Amniotic epithelial cell (primary cell): ENCODE measurements around the gene XPR1.
"Not testable (repeated sequence)": the region's sequence is repeated elsewhere in the genome, so short reads cannot be mapped to it uniquely, and the experiment has no call there.

ENCODE experiments used
- DNase-seq: peaks from one replicate; pipeline ENCODE4 v3.0.0-alpha.2; 2010; ENCODE audit warnings: low read depth

The XPR1 gene

DNA sequence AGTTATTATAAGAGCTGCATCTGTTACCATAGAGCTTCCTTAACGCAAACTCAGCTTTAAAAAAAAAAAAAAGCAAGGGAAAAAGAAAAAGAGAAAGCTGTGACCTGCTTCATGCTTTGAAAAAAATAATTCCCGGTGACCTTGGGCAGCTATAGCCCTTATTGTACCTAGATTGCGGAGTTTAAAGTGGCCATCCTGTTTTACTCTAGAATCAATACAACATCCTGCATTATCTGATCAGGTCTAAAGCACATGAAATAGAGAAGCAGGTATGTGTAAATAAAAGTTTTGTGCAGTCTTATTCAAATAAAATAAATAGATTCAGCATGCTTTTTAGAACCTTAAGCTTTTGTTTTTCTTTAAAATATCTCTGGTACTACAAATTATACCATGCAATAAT lies 154.1 kb downstream of the XPR1 start:
- DNase-seq, result no peak

DNA sequence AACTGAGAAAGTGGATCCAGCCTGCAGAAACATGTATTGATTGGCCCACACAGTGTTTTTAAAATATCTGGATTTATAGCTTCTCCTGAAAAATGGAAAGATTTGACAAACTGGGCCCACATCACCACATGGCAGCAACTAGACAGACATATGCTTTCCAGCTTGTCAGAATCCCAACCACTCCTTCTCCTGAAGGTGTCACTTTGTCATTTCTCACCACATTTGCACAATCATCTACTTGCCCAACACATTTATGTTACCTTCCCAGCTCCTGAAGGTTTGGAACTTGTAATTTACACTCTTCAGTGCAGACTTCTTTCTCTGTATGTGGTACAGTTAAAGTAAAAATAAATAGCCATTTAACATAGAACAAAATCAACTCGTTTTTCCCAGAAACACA lies 154.8 kb downstream of the XPR1 start:
- DNase-seq, result no peak

DNA sequence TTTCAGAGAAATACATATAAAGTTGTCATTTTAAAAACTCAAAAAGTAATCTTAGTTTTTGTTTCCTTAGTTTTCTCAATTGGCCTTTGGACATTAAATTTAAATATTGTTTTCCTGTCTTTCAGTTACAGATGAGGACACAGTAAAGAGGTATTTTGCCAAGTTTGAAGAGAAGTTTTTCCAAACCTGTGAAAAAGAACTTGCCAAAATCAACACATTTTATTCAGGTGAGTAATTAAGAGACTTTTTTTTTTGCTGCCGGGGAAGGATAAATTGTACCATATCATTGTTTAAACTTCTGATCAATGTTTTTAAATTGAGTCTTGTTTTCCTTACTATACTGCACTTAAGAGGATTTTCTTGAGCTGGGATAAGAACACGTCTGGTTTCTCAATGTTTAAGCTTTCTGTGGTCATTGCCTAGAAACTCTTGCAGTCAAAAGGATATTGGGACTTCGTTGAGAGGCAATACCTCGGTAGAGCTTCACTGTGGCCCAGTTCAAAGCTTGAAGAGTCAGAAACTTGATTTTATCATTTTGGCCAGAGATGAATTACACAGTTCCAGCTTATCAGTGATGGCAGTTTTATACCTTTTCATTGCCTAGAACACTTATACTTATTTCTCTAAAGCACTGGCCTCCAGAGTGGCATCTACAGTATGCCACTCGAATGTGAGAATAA lies 155.9 kb downstream of the XPR1 start:
- no peak for DNase-seq

DNA sequence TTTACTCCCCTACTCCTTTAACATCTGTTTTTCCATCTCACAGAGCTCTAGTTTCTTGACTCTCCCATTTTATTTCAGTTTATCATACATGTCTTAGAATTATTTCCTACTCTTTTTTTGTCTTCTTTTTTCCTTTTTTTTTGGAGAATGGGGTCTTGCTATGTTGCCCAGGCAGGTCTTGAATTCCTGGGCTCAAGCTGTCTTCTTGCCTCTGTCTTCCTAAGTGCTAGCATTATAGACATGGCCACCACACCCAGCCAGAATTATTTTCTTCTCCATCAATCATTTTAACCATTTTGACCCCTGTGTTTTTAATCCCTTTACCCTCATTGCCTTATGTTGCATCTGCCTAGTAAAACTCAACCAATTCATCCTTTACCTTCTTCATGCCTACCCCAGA lies 157.6 kb downstream of the XPR1 start:
- no peak for DNase-seq

DNA sequence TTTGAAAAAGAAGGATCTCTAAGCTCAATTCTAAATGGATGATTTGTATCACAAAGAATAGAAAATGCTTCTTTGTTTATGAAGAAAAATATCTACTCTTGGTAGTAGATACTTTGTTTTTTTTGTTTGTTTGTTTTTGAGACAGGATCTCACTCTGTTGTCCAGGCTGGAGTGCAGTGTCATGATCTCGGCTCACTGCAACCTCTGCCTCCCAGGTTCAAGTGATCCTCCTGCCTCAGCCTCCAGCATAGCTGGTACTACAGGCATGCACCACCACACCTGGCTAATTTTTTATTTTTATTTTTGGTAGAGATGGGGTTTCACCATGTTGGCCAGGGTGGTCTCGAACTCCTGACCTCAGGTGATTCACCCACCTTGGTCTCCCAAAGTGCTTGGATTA lies 159.3 kb downstream of the XPR1 start:
- DNase-seq, result not testable (repeated sequence)

DNA sequence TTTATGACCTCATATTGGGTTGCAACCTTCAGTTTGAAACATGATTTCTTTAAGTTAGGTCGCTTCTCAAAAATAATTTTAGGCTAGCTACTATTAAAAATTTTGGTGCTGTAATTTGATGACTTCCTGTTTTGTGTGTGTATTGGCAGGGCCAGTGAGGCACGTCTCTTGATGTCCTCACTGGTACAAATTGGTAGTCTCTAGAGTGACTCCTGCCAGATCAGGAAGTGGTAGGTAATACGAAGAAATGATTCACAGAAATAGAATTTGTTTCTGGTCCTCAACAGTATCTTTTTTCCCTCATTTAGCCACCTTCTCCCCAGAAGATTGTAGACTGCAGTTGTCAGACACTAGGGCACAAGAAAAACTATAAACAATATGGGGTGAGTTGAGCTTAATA lies 160.0 kb downstream of the XPR1 start:
- peak; percentile 3 for DNase-seq

DNA sequence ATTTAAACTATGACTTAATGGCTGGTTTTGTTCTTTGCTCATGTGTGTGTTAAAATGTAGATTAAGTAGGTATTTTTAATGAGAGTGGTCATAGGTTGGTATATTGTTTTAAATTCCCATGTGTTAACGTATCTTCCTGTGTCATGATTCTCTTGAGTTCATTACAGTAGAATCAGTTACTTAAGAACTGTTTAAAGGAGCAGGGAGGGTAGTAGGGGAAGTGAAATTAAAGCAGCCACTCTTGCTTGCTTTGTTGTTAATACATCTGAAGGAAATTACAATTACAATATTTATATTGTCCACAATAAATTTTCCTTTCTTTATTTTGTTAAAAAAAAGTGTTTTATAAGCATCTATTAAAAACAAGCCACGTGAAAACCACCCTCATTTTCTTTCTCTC lies 161.6 kb downstream of the XPR1 start:
- no peak for DNase-seq

DNA sequence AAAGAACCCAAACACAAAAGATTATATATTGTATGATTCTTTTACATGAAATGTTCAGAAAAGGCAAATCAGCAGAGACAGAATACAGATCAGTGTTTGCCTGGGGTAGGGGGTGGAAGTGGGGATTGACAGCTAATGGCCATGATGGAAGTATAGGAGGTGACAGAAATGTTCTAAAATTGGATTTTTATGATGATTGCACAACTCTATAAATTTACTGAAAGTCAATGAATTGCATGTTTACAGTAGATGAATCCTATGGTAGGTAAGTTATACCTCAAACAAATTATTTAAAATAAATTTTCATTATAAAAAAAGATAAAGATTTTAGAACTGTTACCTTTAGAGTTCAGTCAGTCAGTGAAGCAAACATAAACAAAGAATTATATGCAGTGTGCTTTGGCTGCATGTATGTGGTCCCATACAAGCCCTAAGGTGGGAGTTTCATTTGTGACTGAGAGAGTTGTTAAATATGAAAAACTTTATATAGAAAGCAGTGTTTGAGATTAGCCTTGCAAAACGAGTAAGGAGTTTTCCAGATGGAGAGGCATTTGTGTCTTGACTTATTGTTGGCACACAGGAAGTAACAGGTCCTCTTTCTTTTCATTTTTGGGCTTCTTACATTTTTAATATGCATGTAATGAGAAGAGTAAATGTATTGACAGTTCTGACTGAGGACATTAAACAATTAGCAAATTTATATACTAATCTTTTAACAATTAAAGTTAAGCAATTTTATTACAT lies 165.2 kb downstream of the XPR1 start:
- DNase-seq, result no peak

DNA sequence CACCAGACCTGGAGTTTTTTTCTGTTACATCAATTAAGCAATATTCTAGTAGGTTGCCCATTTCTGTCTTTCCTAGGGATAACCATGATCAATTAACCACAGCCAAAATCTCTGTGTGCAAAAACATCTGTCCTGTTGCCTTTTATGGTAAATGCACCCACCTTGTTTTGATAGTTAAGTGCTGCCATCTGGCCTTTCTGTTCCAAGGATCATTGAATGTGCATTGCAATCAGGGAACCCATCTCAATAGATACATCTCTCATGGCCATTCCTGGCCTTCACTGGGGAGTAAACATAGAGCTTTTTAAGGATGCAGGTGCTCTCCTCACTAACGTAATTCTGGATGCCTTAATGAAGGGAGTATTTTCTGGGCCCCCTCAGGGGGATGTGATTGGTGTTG lies 169.1 kb downstream of the XPR1 start:
- no peak for DNase-seq

DNA sequence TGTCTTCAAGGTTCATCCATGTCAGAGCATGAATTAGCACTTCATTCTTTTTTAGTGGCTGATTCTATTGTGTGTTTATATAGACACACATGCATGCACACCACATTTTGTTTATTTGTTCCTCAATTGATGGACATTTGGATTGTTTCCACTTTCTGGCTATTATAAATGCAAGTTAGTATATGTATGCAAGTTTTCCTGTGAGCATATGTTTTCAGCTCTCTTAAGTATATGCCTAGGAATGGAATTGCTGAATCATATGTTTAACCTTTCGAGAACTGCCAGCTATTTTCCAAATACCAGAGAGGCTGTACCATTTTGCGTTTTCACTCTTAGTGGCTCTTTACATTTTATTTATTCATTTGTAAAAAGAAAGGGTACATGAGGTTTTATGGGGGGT lies 171.0 kb downstream of the XPR1 start:
- no peak for DNase-seq

DNA sequence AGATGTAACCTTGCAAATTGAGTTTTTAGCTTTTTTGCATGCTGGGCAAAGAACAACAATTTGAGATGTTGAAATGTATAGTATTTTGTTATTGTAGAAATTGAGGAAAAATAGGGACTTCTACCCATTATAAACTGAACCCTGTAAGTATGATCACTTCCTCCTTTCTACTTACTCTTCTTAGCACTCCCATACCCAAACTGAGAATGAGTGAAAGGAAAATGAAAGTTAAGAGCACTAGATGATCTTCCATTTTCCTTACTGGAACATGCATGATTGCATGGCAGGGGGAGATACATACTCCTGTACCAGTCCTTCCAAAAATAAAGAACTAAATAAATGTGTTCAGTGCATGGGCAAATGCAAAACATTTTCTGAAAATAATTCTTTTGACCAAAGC lies 173.5 kb downstream of the XPR1 start:
- no peak for DNase-seq

DNA sequence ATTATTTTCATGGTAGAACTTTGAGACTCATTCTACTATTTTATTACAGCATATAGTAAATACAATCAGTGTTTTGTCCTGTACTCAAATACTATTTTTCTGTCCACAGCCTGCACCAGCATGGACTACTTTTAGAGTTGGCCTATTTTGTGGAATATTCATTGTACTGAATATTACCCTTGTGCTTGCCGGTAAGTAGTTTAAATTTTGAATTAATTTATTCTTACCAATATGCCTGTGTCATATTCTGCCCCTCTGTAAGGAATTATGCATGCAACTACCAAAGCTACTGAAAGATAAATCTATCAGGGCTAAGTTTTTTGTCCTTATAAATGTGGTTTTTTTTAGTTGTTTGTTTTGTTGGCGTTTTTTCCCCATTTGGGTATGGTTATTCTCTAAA lies 179.5 kb downstream of the XPR1 start:
- DNase-seq, result no peak

DNA sequence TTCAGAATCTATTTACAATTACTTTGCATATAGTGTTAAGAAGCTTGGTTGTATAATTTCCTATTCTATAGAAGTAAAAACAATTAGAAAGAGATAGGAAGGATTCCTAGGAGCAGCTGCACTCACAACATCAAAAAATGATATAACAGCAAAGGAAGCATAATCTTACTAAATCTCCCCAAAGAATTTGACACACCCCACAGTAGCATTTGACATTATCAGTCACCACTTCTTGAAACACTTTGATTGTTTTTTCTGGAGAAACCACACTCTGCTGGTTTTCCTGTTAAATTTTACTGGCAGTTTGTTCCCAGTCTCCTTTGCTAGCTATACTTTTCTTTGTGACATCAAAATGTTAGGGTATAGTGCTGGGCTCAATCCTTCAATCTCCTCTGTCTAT lies 180.1 kb downstream of the XPR1 start:
- DNase-seq, result no peak

DNA sequence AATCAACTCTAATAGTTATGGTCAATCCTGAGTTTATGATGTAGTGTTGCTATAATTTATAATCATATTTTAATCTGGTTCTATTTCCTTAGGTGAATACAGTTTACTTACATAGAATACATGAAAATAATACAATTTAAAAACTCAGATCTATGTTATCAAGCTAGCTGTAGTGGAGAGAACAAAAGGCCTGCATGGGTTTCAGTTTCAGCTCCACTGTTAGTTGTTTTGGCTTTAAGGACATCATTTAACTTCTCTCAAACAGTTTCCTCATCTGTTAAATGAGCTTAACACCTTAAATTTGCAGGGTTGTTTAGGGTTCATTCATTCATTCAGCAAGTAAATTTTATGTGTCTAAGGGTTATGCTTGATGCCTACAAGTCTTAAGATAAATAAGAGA lies 182.4 kb downstream of the XPR1 start:
- DNase-seq, result no peak

DNA sequence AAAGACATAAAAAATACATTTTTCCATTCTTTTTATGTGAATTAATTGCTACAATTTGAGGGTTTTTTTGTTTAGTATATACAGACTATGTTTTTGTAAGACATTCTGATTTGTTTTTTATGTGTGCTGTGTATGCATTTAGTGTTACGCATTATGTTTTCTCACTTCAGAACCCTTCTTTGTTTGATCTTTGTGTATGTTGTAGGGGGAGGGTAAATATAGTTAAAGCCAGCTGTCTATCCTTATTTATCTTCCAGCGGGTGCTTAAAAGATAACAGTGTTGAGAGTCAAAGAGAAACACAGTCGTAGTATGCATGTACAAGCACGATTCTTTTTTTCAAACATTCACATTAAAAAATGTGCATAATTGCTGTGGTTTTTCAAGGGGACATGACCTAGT lies 183.4 kb downstream of the XPR1 start:
- DNase-seq, result peak; percentile 6

DNA sequence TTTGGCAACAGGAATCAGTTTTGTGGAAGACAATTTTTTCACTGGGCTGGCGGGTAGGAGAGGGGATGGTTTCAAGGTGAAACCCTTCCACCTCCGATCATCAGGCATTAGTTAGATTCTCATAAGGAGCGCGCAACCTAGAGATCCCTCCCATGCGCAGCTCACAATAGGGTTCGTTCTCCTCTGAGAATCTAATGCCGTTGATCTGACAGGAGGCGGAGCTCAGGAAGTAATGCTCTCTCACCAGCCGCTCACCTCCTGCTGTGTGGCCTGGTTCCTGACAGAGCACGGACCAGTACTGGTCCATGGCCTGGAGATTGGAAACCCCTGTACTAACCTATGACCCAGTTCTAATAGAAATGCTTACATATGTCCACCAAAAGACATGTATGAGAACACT lies 184.3 kb downstream of the XPR1 start:
- no peak for DNase-seq

DNA sequence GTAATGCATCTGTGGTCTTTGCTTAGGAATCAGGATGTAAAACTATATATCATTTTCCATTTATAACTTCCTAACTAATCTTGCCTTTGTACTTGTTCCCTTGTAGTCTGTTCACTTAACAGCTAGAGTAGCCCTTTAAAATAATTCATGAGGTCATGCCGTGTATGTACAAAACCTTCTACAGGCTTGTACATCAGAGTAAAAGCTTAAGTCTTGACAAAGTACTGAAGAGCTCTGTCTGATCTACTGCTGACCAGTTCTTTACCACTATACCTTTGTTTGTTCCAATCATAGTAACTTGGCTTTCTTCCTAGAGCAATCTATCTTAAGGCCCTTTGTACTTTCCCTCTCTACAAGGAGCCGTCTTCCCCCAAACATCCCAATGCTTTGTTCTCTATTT lies 190.1 kb downstream of the XPR1 start:
- DNase-seq, result no peak

DNA sequence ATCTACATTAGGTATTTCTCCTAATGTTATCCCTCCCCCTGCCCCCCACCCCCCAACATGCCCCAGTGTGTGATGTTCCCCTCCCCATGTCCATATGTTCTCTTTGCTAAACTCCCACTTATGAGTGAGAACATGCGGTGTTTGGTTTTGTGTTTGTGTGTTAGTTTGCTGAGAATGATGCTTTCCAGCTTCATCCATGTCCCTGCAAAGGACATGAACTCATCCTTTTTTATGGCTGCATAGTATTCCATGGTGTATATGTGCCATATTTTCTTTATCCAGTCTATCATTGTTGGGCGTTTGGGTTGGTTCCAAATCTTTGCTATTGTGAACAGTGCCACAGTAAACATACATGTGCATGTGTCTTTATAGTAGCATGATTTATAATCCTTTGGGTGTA lies 199.7 kb downstream of the XPR1 start:
- not testable (repeated sequence) for DNase-seq

DNA sequence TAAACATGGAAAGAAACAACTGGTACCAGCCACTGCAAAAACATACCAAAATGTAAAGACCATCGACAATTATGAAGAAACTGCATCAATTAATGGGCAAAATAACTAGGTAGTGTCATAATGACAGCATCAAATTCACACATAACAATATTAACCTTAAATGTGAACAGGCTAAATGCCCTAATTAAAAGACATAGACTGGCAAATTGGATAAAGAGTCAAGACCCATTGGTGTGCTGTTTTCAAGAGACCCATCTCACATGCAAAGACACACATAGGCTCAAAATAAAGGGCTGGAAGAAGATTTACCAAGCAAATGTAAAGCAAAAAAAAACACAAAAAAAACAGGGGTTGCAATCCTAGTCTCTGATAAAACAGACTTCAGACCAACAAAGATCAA lies 201.4 kb downstream of the XPR1 start:
- DNase-seq, result not testable (repeated sequence)

DNA sequence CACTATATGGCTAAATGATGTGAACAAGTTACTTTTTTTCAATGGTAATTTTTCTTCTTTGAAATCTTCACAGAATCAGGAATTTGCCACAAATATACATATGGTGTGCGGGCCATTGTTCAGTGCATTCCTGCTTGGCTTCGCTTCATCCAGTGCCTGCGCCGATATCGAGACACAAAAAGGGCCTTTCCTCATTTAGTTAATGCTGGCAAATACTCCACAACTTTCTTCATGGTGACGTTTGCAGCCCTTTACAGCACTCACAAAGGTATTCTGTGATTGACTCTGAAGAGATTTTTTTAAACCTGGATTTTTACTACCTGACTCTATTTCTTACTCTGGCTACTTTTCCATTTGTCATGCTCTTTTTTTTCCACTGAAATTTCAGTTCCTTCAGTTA lies 204.6 kb downstream of the XPR1 start:
- DNase-seq, result no peak

DNA sequence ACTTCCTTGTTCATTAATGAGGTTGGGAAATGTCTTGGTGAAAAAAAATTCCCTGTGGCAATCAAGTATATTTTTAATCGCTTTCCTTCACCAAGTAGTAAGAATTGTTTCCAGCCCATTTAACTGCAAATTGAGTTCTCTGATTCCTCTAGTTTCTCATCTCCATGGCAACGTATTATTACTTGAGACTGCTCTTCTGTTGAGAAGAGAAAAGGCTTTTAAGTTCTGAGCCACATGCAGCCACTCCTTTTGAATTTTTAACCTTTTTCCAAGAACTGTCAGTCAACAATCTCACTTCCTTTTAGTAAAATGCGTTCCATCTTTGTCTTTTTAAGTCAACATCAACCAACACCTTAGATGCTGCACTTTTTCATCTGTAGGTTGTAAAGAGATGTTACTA lies 205.2 kb downstream of the XPR1 start:
- DNase-seq, result no peak

DNA sequence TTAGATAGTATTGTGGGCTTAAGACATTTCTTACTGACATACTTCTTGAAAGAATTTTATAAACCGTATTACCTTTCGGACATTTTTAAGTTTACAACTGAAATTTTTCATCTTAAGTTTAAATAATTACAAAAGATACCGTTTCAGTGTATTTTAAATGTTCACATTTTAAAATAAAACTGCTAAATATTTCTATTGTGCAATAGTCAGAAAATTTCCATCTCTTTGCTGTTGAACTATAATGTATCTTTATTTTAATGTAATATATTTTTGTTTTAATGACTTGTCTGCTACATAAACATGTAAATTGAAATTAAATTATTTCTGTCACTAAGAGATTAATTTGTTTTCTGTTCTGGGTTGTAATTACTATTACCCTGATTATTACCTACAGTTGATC lies 206.7 kb downstream of the XPR1 start:
- DNase-seq, result no peak

DNA sequence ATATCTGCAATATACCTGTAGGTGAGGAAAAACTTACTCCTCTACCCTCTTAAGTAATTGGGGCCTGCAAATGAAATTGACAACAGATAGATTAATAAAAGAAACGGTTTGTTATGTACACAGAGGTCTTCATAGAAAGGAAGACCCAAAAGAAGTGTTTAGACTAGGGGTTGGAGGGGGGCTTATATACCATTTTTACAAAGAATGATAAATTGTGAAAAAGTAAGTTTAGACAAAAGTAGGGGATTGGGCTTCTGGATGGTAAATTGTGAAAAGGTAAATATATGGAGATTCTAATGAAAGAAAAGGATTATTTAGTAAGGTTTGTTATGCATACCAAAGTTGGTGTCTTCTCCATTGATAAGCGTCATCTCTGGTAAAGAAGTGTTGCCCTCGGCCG lies 207.7 kb downstream of the XPR1 start:
- DNase-seq, result no peak

DNA sequence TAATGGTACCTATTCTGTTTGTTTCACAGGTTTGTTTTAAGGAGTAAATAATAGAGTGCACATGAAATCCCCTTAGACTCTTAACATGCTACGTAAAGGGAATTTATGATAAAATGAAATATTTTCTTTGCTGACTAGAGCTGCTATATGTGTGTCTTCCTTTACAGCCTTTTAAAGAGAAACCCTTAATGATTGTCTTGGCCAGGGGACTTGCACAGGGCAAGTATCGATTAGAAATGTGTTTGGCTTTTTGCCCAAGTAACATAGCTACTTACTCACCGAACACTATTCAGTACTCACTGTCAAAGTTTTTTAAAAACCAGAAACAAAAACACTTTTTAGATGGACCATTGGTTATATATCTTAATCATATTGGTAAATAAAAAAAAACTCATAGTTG lies 209.6 kb downstream of the XPR1 start:
- no peak for DNase-seq
